LNCAP (cell line): Measurements from ENCODE around the gene APOBEC3A.
A peak's percentile ranks its signal among the peaks of the same experiment; 100 is the strongest.

Source experiments
- CTCF ChIP-seq: fragments of 450-650 bp; IDR thresholded peaks from 2 replicates; pipeline ENCODE4 v1.5.1; 2017; ENCODE audit warnings: mild to moderate bottlenecking

The APOBEC3A gene

GRCh38 chr22:38973289-38974169 is 16.1 kb downstream of the APOBEC3A start:
- TF ChIP-seq CTCF = peak; percentile 82

GRCh38 chr22:38974170-38974825 is 16.9 kb downstream of the APOBEC3A start:
- TF ChIP-seq CTCF = no peak

- no peak for TF ChIP-seq CTCF
These were observed 17.4 kb downstream of the APOBEC3A start for GRCh38 chr22:38974826-38975175.

GRCh38 chr22:38981005-38981991 is 23.9 kb downstream of the APOBEC3A start:
- TF ChIP-seq CTCF = no peak

GRCh38 chr22:38981992-38982927 is 24.9 kb downstream of the APOBEC3A start, which contains the start of gene APOBEC3B:
Gene APOBEC3B (plus strand): TSS chr22:38982347. CDS start chr22:38982454, 107 bp downstream.
- TF ChIP-seq CTCF = no peak

GRCh38 chr22:38984224-38984623 is 26.8 kb downstream of the APOBEC3A start:
- TF ChIP-seq CTCF = no peak
